Esophagus squamous epithelium (tissue), 4 donors: ENCODE data around the gene PMM2.

Experiments used
- POLR2A ChIP-seq, 4 donors: fragments of 450-650 bp; IDR thresholded peaks; one replicate each; pipeline ENCODE4 v1.6.1; 2017; ENCODE audit warnings: antibody characterized with exemption in 4 of 4, mild to moderate bottlenecking in 4 of 4, moderate library complexity in 3 of 4
- TF ChIP-seq, protein P1 (sequence below), 6 experiments: fragments of 450-650 bp in 4 of 6; fragments of 200-600 bp in 2 of 6; sonication (generic) in 2 of 6; IDR thresholded peaks; one replicate each; pipeline ENCODE4 v1.5.1; 2016 to 2019; ENCODE audit warnings: antibody characterized with exemption in 6 of 6, mild to moderate bottlenecking in 4 of 6, moderate library complexity in 4 of 6

DNA sequence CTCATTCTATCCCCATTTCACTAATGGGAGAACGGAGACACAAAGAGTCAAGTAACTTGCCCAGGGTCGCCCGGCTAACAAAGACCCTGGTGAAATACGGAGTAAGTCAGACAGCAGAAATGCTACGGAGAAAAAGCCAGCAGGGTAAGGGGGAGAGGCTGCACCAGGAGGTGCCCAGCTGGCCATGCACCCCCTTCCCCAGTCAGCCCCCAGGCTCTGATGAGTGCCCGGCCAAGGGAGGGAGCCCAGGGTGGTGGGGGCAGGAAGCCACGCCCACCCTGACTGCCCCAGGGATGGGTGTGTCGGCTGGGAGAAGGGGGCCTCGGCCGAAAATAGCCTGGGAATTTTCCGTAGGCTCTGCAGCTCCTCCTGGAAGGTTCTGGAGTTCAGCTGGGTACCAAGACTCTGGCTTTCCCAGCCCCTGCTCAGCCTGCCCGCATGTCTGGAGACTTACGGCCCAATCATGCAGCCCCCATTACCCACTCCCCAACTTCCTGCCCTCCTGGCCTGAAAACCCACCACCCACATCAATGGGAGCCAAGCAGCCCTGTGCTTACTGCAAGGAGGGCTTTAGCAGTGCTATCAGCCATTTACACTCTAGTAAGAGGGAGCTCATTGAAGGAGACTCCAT lies 67.0 kb downstream of the PMM2 start:
- TF ChIP-seq, protein P1, sequence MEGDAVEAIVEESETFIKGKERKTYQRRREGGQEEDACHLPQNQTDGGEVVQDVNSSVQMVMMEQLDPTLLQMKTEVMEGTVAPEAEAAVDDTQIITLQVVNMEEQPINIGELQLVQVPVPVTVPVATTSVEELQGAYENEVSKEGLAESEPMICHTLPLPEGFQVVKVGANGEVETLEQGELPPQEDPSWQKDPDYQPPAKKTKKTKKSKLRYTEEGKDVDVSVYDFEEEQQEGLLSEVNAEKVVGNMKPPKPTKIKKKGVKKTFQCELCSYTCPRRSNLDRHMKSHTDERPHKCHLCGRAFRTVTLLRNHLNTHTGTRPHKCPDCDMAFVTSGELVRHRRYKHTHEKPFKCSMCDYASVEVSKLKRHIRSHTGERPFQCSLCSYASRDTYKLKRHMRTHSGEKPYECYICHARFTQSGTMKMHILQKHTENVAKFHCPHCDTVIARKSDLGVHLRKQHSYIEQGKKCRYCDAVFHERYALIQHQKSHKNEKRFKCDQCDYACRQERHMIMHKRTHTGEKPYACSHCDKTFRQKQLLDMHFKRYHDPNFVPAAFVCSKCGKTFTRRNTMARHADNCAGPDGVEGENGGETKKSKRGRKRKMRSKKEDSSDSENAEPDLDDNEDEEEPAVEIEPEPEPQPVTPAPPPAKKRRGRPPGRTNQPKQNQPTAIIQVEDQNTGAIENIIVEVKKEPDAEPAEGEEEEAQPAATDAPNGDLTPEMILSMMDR (IDR thresholded peaks at IDR 0.05), result no peak
- TF ChIP-seq POLR2A (IDR thresholded peaks at IDR 0.05), result no peak
